K562 (cell line): Measurements from ENCODE around the gene STK32C. TPM values are rescaled to one million over a fixed set of nuclear protein-coding genes. Genes with fewer than 3 reads are reported as not detected.

ENCODE experiments used
- BCL6 ChIP-seq: fragments of 250-450 bp; sonication (Bioruptor Pico); IDR thresholded peaks from 2 replicates; pipeline ENCODE4 v1.4.0; 2020
- CBFA2T3 ChIP-seq: fragments of 450-650 bp; IDR thresholded peaks from 2 replicates; pipeline ENCODE4 v1.6.1; 2017
- KLF13 ChIP-seq: fragments of 450-650 bp; IDR thresholded peaks from 2 replicates; pipeline ENCODE4 v1.6.1; 2016; ENCODE audit warnings: missing genetic modification characterization, low read depth, mild to moderate bottlenecking, missing compliant biosample characterization, moderate library complexity, borderline replicate concordance
- MED1 ChIP-seq: sonication (generic); formaldehyde crosslinking; IDR thresholded peaks from 2 replicates; pipeline ENCODE4 v1.8.1; 2023; ENCODE audit warnings: missing genetic modification reagents, borderline replicate concordance
- NBN ChIP-seq: fragments of 450-650 bp; IDR thresholded peaks from 2 replicates; pipeline ENCODE4 v1.6.1; 2016; ENCODE audit warnings: low read depth, mild to moderate bottlenecking
- POLR3A ChIP-seq: IDR thresholded peaks from 2 replicates; pipeline ENCODE4 v1.6.1; 2011; ENCODE audit warnings: borderline replicate concordance, mild to moderate bottlenecking, moderate library complexity; ENCODE audit not compliant: insufficient read length, insufficient read depth; ENCODE audit errors: extremely low read depth
- PRMT5 ChIP-seq: sonication (generic); formaldehyde crosslinking; IDR thresholded peaks from 2 replicates; pipeline ENCODE4 v1.5.0; 2020; ENCODE audit warnings: missing genetic modification reagents
- ZFPM2 ChIP-seq: fragments of 250-450 bp; sonication (Bioruptor Pico); IDR thresholded peaks from 2 replicates; pipeline ENCODE4 v1.5.1; 2022; ENCODE audit warnings: mild to moderate bottlenecking
- polyA plus RNA-seq, 8 experiments: library from polyadenylated mRNA; depleted of rRNA in 4 of 8; stranded (reverse) in 5 of 8; unstranded in 3 of 8; fragments of >200 nt; fragmentation: Nextera tagmentation in 2 of 8; fragmentation: Illumina TruSeq in 1 of 8; extraction: Ambion mirVana in 2 of 8; extraction: Trizol in 1 of 8; gene quantifications; 2 replicates each; pipeline versions ENCODE4 v1.2.1 to v1.2.3, GENCODE V29; 2011 to 2014; ENCODE audit warnings: inconsistent platforms in 1 of 8, missing spikeins in 1 of 8
- total RNA-seq, 7 experiments: library from RNA; depleted of rRNA in 6 of 7; stranded (reverse); fragments of >200 nt in 6 of 7; fragmentation: Illumina TruSeq in 2 of 7; extraction: Trizol in 2 of 7; gene quantifications; 2 replicates each; pipeline versions ENCODE4 v1.2.1 to v1.2.3, GENCODE V29; 2011 to 2021; ENCODE audit warnings: low replicate concordance in 1 of 7
- TF ChIP-seq, protein P1 (sequence below): fragments of 450-650 bp; IDR thresholded peaks from 2 replicates; pipeline ENCODE4 v1.6.1; 2016; ENCODE audit warnings: low read depth
- TF ChIP-seq, protein P2 (sequence below), 2 experiments: fragments of 450-650 bp in 1 of 2; sonication (generic) in 1 of 2; formaldehyde crosslinking; conservative IDR thresholded peaks; 2 replicates each; pipeline versions ENCODE4 v1.4.0 to v1.8.1; 2020 to 2022; ENCODE audit warnings: mild to moderate bottlenecking in 1 of 2, missing genetic modification reagents in 1 of 2

STK32C gene
- total and polyA plus RNA-seq, 9 of the 15 experiments (the other 6 are each of a cell fraction or from before 2014, with no cell fraction given), result 1.5 to 20.9 (median 6.5) TPM

GRCh38 chr10:132255489-132256344 is 52.0 kb downstream of the STK32C start (continued):
- TF ChIP-seq, protein P1, sequence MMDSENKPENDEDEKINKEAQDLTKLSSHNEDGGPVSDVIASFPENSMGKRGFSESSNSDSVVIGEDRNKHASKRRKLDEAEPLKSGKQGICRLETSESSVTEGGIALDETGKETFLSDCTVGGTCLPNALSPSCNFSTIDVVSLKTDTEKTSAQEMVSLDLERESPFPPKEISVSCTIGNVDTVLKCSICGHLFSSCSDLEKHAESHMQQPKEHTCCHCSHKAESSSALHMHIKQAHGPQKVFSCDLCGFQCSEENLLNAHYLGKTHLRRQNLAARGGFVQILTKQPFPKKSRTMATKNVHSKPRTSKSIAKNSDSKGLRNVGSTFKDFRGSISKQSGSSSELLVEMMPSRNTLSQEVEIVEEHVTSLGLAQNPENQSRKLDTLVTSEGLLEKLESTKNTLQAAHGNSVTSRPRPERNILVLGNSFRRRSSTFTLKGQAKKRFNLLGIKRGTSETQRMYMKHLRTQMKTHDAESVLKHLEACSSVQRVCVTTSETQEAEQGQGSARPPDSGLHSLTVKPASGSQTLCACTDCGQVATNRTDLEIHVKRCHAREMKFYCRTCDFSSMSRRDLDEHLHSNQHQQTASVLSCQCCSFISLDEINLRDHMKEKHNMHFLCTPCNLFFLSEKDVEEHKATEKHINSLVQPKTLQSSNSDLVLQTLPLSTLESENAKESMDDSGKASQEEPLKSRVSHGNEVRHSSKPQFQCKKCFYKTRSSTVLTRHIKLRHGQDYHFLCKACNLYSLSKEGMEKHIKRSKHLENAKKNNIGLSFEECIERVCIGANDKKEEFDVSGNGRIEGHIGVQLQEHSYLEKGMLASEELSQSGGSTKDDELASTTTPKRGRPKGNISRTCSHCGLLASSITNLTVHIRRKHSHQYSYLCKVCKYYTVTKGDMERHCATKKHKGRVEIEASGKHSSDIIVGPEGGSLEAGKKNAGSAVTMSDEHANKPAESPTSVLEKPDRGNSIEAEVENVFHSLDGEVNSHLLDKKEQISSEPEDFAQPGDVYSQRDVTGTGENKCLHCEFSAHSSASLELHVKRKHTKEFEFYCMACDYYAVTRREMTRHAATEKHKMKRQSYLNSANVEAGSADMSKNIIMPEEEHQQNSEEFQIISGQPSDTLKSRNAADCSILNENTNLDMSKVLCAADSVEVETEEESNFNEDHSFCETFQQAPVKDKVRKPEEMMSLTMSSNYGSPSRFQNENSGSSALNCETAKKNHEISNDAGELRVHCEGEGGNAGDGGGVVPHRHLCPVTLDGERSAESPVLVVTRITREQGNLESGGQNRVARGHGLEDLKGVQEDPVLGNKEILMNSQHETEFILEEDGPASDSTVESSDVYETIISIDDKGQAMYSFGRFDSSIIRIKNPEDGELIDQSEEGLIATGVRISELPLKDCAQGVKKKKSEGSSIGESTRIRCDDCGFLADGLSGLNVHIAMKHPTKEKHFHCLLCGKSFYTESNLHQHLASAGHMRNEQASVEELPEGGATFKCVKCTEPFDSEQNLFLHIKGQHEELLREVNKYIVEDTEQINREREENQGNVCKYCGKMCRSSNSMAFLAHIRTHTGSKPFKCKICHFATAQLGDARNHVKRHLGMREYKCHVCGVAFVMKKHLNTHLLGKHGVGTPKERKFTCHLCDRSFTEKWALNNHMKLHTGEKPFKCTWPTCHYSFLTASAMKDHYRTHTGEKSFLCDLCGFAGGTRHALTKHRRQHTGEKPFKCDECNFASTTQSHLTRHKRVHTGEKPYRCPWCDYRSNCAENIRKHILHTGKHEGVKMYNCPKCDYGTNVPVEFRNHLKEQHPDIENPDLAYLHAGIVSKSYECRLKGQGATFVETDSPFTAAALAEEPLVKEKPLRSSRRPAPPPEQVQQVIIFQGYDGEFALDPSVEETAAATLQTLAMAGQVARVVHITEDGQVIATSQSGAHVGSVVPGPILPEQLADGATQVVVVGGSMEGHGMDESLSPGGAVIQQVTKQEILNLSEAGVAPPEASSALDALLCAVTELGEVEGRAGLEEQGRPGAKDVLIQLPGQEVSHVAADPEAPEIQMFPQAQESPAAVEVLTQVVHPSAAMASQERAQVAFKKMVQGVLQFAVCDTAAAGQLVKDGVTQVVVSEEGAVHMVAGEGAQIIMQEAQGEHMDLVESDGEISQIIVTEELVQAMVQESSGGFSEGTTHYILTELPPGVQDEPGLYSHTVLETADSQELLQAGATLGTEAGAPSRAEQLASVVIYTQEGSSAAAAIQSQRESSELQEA, result no peak
- no peak for TF ChIP-seq KLF13 (tag)
- TF ChIP-seq, protein P2, sequence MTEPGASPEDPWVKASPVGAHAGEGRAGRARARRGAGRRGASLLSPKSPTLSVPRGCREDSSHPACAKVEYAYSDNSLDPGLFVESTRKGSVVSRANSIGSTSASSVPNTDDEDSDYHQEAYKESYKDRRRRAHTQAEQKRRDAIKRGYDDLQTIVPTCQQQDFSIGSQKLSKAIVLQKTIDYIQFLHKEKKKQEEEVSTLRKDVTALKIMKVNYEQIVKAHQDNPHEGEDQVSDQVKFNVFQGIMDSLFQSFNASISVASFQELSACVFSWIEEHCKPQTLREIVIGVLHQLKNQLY (CRISPR knock-in tag; conservative IDR thresholded peaks at IDR 0.05), result no peak
- no peak for TF ChIP-seq BCL6
- TF ChIP-seq MED1 (CRISPR knock-in tag), result no peak
- TF ChIP-seq ZFPM2 (CRISPR knock-in tag), result no peak
- TF ChIP-seq POLR3A, result no peak
- no peak for TF ChIP-seq PRMT5 (CRISPR knock-in tag)
- no peak for TF ChIP-seq NBN
- TF ChIP-seq CBFA2T3, result no peak
